T-helper 17 cell (primary cell): Measurements from ENCODE around the gene SLC24A3. TPM values are rescaled to one million over a fixed set of nuclear protein-coding genes. Genes with fewer than 3 reads are reported as not detected.

Source experiments
- ATAC-seq: fragments of 150-1000 bp; cut with Tn5 transposase; 2 replicates; pipeline ENCODE4 v1.10.0; 2021; ENCODE audit warnings: mild to moderate bottlenecking, moderate library complexity
- DNase-seq, 3 donors: peaks; one replicate each; pipeline versions ENCODE4 v3.0.0 to v3.0.0-alpha.2; 2020 to 2021
- H3K9me3 ChIP-seq: one replicate; pipeline ENCODE4 v1.7.0; 2013; ENCODE audit warnings: low read length, mild to moderate bottlenecking; ENCODE audit not compliant: control insufficient read depth, poor library complexity, severe bottlenecking
- H3K27ac Mint-ChIP-seq: one replicate; pipeline ENCODE4 v1.8.0; 2022; ENCODE audit warnings: mild to moderate bottlenecking, moderate library complexity, mixed read lengths
- H3K27me3 Mint-ChIP-seq: one replicate; pipeline ENCODE4 v1.8.0; 2022; ENCODE audit warnings: mixed read lengths
- H3K36me3 Mint-ChIP-seq: one replicate; pipeline ENCODE4 v1.8.0; 2022; ENCODE audit warnings: low read depth, mixed read lengths
- H3K4me1 Mint-ChIP-seq: one replicate; pipeline ENCODE4 v1.8.0; 2022; ENCODE audit warnings: mild to moderate bottlenecking, mixed read lengths
- H3K4me3 Mint-ChIP-seq: one replicate; pipeline ENCODE4 v1.8.0; 2022; ENCODE audit warnings: mild to moderate bottlenecking, moderate library complexity, mixed read lengths
- total RNA-seq, 4 donors: library from RNA in 2 of 4; stranded (reverse) in 2 of 4; gene quantifications; one replicate each; pipeline ENCODE4 v1.2.3 and lab custom pipeline; 2022 to 2026

SLC24A3 gene
- total RNA-seq, 2 donors from 2014 or later: 0.37 to 6.1 TPM

GRCh38 chr20:19382386-19383340 lies 170.2 kb downstream of the SLC24A3 start:
- H3K27me3 Mint-ChIP-seq: no peaks in the 10 kb centered on the region
- H3K27ac Mint-ChIP-seq: no peak overlapping the region
- no peak for ATAC-seq
- H3K9me3 ChIP-seq: peaks cover 3% of the 10 kb centered on the region
- H3K36me3 Mint-ChIP-seq: no peaks in the 10 kb centered on the region
- DNase-seq: no peak
- no peaks in the 10 kb centered on the region for H3K4me1 Mint-ChIP-seq
- no peak overlapping the region for H3K4me3 Mint-ChIP-seq

GRCh38 chr20:19384940-19385339 lies 172.5 kb downstream of the SLC24A3 start:
- no peak for DNase-seq
- ATAC-seq: no peak
- H3K27me3 Mint-ChIP-seq: no peaks in the 10 kb centered on the region
- H3K4me1 Mint-ChIP-seq: no peaks in the 10 kb centered on the region
- no peaks in the 10 kb centered on the region for H3K36me3 Mint-ChIP-seq
- no peak overlapping the region for H3K27ac Mint-ChIP-seq
- no peaks in the 10 kb centered on the region for H3K9me3 ChIP-seq
- no peak overlapping the region for H3K4me3 Mint-ChIP-seq

- H3K27ac Mint-ChIP-seq: no peak overlapping the region
- H3K4me1 Mint-ChIP-seq: no peaks in the 10 kb centered on the region
- H3K4me3 Mint-ChIP-seq: no peak overlapping the region
- DNase-seq: no peak
- H3K9me3 ChIP-seq: no peaks in the 10 kb centered on the region
- no peaks in the 10 kb centered on the region for H3K27me3 Mint-ChIP-seq
- H3K36me3 Mint-ChIP-seq: no peaks in the 10 kb centered on the region
- no peak for ATAC-seq
These were observed 174.8 kb downstream of the SLC24A3 start for GRCh38 chr20:19387251-19387650.

- Mint-ChIP-seq H3K27ac (no peak overlapping the region), H3K27me3 (no peaks in the 10 kb centered on the region), H3K4me3 (no peak overlapping the region), H3K4me1 (no peaks in the 10 kb centered on the region), H3K36me3 (no peaks in the 10 kb centered on the region)
- ATAC-seq (no peak), DNase-seq (no peak)
- no peaks in the 10 kb centered on the region for H3K9me3 ChIP-seq
These were observed 180.1 kb downstream of the SLC24A3 start for GRCh38 chr20:19392344-19393130.

- H3K4me1 Mint-ChIP-seq: no peaks in the 10 kb centered on the region
- no peaks in the 10 kb centered on the region for H3K9me3 ChIP-seq
- ATAC-seq (no peak), DNase-seq (no peak)
- H3K36me3 Mint-ChIP-seq: no peaks in the 10 kb centered on the region
- no peak overlapping the region for H3K4me3 Mint-ChIP-seq
- H3K27ac Mint-ChIP-seq: no peak overlapping the region
- H3K27me3 Mint-ChIP-seq: no peaks in the 10 kb centered on the region
These were observed 184.1 kb downstream of the SLC24A3 start for GRCh38 chr20:19396460-19397081.

GRCh38 chr20:19397226-19397625 lies 184.8 kb downstream of the SLC24A3 start:
- H3K9me3 ChIP-seq: no peaks in the 10 kb centered on the region
- no peak for DNase-seq
- Mint-ChIP-seq H3K27ac (no peak overlapping the region), H3K36me3 (no peaks in the 10 kb centered on the region), H3K4me3 (no peak overlapping the region), H3K4me1 (no peaks in the 10 kb centered on the region), H3K27me3 (no peaks in the 10 kb centered on the region)
- ATAC-seq: no peak

- H3K4me3 Mint-ChIP-seq: no peak overlapping the region
- no peak for ATAC-seq
- no peak for DNase-seq
- no peaks in the 10 kb centered on the region for H3K27me3 Mint-ChIP-seq
- no peaks in the 10 kb centered on the region for H3K4me1 Mint-ChIP-seq
- H3K36me3 Mint-ChIP-seq: no peaks in the 10 kb centered on the region
- H3K9me3 ChIP-seq: no peaks in the 10 kb centered on the region
- no peak overlapping the region for H3K27ac Mint-ChIP-seq
These were observed 185.2 kb downstream of the SLC24A3 start for GRCh38 chr20:19397666-19398065.

- Mint-ChIP-seq H3K4me1 (no peaks in the 10 kb centered on the region), H3K27me3 (no peaks in the 10 kb centered on the region), H3K36me3 (no peaks in the 10 kb centered on the region), H3K27ac (no peak overlapping the region), H3K4me3 (no peak overlapping the region)
- H3K9me3 ChIP-seq: no peaks in the 10 kb centered on the region
- ATAC-seq (no peak), DNase-seq (no peak)
These were observed 188.7 kb downstream of the SLC24A3 start for GRCh38 chr20:19401096-19401495.

- no peak overlapping the region for H3K27ac Mint-ChIP-seq
- H3K4me1 Mint-ChIP-seq: no peaks in the 10 kb centered on the region
- no peak overlapping the region for H3K4me3 Mint-ChIP-seq
- no peak for DNase-seq
- ATAC-seq: no peak
- H3K36me3 Mint-ChIP-seq: no peaks in the 10 kb centered on the region
- no peaks in the 10 kb centered on the region for H3K9me3 ChIP-seq
- no peaks in the 10 kb centered on the region for H3K27me3 Mint-ChIP-seq
These were observed 191.1 kb downstream of the SLC24A3 start for GRCh38 chr20:19403549-19403948.

GRCh38 chr20:19404826-19405225 lies 192.4 kb downstream of the SLC24A3 start:
- H3K27me3 Mint-ChIP-seq: no peaks in the 10 kb centered on the region
- DNase-seq: no peak
- H3K27ac Mint-ChIP-seq: no peak overlapping the region
- no peaks in the 10 kb centered on the region for H3K4me1 Mint-ChIP-seq
- ATAC-seq: no peak
- no peak overlapping the region for H3K4me3 Mint-ChIP-seq
- H3K36me3 Mint-ChIP-seq: no peaks in the 10 kb centered on the region
- no peaks in the 10 kb centered on the region for H3K9me3 ChIP-seq

- ATAC-seq: no peak
- Mint-ChIP-seq H3K4me3 (no peak overlapping the region), H3K36me3 (no peaks in the 10 kb centered on the region), H3K27ac (no peak overlapping the region), H3K4me1 (no peaks in the 10 kb centered on the region), H3K27me3 (no peaks in the 10 kb centered on the region)
- H3K9me3 ChIP-seq: no peaks in the 10 kb centered on the region
- DNase-seq: no peak
These were observed 193.5 kb downstream of the SLC24A3 start for GRCh38 chr20:19405958-19406357.

- no peak for ATAC-seq
- no peaks in the 10 kb centered on the region for H3K27me3 Mint-ChIP-seq
- no peaks in the 10 kb centered on the region for H3K9me3 ChIP-seq
These were observed 193.9 kb downstream of the SLC24A3 start for GRCh38 chr20:19406381-19406780.

GRCh38 chr20:19407196-19407595 lies 194.8 kb downstream of the SLC24A3 start:
- Mint-ChIP-seq H3K4me1 (no peaks in the 10 kb centered on the region), H3K4me3 (no peak overlapping the region), H3K27ac (no peak overlapping the region), H3K36me3 (no peaks in the 10 kb centered on the region), H3K27me3 (no peaks in the 10 kb centered on the region)
- no peak for ATAC-seq
- DNase-seq: no peak
- H3K9me3 ChIP-seq: no peaks in the 10 kb centered on the region

More at GRCh38 chr20:19406381-19406780, 193.9 kb downstream of the SLC24A3 start:
- Mint-ChIP-seq H3K36me3 (no peaks in the 10 kb centered on the region), H3K4me3 (no peak overlapping the region), H3K27ac (no peak overlapping the region), H3K4me1 (no peaks in the 10 kb centered on the region)
- DNase-seq: no peak
